Cardiac fibroblast (primary cell): ENCODE measurements around the gene GPX2.

Experiments
- DNase-seq, 2 donors: peaks; one replicate each; pipeline versions ENCODE4 v3.0.0 to v3.0.0-alpha.2; 2010; ENCODE audit warnings: low read depth in 2 of 2
- H3K4me3 ChIP-seq, 2 donors: replicated peaks in 1 of 2; 1 replicate in 1 of 2; 2 replicates in 1 of 2; pipeline ENCODE4 v1.5.1; 2011; ENCODE audit warnings: low read depth in 2 of 2, low read length in 2 of 2, mild to moderate bottlenecking in 2 of 2, moderate library complexity in 1 of 2
- TF ChIP-seq, protein P1 (sequence below): IDR thresholded peaks from one replicate; pipeline ENCODE4 v1.5.1; 2011; ENCODE audit warnings: low read depth, mild to moderate bottlenecking, low read length, inconsistent platforms

GPX2 gene

DNA sequence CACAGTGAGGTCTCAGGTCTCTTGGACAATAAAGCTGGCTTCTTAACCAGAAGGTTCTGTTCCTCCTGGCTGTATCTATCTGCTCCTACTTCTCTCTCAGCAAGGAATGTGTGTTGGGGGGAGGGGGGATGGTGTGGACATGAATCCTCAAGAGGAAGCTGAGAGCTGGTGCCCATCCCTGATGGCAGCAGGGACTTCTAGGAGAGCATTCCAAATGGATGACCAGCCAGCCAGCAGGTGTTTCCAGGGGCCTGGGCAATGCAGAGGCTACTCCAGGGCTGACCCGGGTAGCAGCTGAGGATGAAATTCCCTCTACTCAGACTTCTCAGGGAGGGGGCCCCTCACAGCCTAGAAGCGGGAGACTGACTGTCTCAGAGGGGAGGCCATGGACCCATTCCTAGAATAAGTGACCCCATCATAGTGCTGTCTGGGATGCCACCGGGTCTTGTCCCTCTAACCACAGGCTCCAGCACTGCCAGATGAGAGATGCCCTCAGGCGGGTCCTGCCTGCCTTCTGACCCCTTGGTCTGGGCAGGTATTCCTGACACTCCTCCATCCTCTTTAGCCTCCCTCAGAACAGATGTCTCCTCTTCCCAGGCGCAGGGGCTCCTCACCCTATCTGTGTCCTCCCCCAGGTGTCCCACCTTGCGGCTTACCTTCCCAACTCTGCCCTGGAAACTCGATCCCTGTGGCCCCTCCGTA lies 28.4 kb upstream of the GPX2 start:
- TF ChIP-seq, protein P1, sequence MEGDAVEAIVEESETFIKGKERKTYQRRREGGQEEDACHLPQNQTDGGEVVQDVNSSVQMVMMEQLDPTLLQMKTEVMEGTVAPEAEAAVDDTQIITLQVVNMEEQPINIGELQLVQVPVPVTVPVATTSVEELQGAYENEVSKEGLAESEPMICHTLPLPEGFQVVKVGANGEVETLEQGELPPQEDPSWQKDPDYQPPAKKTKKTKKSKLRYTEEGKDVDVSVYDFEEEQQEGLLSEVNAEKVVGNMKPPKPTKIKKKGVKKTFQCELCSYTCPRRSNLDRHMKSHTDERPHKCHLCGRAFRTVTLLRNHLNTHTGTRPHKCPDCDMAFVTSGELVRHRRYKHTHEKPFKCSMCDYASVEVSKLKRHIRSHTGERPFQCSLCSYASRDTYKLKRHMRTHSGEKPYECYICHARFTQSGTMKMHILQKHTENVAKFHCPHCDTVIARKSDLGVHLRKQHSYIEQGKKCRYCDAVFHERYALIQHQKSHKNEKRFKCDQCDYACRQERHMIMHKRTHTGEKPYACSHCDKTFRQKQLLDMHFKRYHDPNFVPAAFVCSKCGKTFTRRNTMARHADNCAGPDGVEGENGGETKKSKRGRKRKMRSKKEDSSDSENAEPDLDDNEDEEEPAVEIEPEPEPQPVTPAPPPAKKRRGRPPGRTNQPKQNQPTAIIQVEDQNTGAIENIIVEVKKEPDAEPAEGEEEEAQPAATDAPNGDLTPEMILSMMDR = no peak
- DNase-seq = no peak
- peak overlapping the region in 1 of 2 donors; percentile 62 for H3K4me3 ChIP-seq

DNA sequence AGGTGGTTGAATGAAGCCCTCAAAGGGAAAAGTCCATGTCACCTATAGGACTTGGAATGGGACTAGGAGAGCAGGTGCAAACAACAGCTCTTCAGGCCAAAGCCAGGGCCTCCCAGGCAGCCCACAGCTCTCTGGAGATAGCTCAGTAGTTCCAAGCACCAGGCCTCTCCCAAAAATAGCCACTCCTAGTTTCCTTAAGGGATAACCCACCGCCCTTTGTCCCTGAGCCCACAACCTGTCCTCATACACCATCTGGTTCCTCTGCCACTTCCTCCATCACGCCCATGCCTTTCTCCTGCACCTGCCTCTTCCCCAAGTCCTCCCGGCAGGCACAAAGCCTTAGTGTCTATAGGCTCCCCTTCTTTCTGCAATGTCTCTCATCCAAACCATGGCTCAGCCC lies 27.5 kb upstream of the GPX2 start:
- DNase-seq = no peak
- H3K4me3 ChIP-seq = no peak overlapping the region
- TF ChIP-seq, protein P1 = no peak

DNA sequence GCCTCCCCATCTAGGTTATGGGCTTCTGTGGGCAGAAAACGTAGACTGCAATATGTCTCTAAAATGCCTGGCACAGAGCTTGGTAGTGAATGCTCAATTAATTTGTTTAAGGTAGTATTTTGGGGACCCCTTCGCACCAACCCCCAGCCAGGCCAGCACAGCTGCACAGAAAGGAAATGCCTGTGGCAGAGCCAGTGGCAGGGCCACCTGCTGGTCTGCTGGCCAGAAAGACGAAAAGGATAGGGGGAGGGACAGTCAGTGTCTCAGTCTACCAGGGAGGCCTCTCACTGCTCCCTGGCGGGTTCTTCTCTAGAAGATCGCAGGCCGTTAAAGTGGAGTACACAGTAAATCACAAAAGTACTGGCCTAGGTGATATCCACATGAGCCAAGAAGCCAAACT lies 26.1 kb upstream of the GPX2 start:
- H3K4me3 ChIP-seq = no peak overlapping the region
- TF ChIP-seq, protein P1 = no peak
- no peak for DNase-seq

DNA sequence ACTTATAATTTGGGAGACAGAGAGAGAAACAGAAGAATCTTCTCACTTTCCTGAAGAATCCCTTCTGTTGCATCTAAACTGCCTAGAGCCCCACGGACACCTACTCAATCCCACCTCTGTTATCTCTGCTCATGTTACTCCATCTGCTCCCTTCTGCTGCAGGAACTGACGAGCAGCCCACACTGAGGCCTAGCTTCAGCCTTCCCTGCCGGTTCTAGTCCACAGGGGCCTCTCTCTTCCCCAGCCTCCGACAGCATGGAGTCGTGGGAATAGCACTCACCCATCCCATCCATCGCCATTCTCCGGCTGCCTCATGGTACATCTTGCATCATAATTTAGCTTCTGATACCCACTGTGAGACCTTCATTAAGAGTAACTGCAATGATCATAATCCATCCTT lies 25.6 kb upstream of the GPX2 start:
- TF ChIP-seq, protein P1 = no peak
- no peak overlapping the region for H3K4me3 ChIP-seq
- no peak for DNase-seq

DNA sequence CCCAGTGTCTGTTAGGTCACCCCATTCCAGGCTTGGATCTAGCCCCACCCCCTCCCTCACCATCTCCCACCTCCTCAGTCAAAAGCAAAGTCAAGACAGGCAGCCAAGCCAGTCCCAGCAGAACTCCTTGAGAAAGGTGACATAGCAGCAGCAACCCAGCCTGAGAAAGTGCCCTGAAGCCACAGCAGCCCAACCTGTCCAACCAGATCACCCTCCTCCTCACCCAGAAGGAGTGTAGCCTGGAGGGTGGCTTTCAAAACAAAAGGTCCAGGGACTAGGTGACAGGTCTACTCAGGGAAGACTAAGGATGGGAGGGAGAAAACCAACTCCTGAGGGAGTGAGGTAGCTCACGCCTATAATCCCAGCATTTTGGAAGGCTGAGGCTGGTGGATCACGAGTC lies 24.4 kb upstream of the GPX2 start:
- no peak for DNase-seq
- TF ChIP-seq, protein P1 = no peak
- no peak overlapping the region for H3K4me3 ChIP-seq

DNA sequence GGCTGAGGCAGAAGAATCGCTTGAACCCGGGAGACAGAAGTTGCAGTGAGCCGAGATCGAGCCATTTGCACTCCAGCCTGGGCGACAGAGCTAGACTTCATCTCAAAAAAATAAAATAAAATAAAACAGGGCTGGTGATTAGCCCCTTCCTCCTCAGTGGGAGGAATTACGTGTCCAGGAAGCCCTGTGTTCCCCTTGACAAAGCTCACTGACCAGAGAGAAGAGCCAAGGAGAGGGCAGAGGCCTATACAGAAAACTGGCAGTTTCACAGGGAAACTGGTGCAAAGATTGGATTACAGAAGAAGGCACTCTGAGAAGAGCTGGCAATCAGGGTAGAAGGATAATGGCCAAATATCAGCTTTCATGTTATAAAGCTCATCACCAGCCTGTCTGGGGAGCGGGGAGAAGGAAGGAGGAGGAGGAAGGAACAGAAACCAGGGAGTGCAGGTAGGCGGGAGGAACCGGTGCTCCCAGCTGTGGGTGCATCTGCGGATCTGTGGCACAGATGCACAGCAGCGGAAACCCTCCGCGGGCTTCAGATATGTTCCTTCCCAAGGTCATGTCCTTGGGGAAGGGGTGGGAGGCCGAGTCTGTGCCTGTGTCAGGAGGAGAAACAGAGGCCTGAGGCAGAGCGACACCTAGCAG lies 22.9 kb upstream of the GPX2 start:
- no peak overlapping the region for H3K4me3 ChIP-seq
- TF ChIP-seq, protein P1 = no peak
- DNase-seq = no peak
